HepG2 (cell line): ENCODE measurements around the gene MEAF6. TPM values are rescaled to one million over a fixed set of nuclear protein-coding genes. Genes with fewer than 3 reads are reported as not detected.

Source experiments
- ARHGAP35 ChIP-seq: sonication (generic); formaldehyde crosslinking; IDR thresholded peaks from 2 replicates; pipeline ENCODE4 v1.9.0; 2022; ENCODE audit warnings: mild to moderate bottlenecking, inconsistent platforms, moderate library complexity, missing genetic modification reagents, borderline replicate concordance
- ATF7-NPFF ChIP-seq: sonication (generic); formaldehyde crosslinking; IDR thresholded peaks from 2 replicates; pipeline ENCODE4 v1.8.1; 2023; ENCODE audit warnings: mild to moderate bottlenecking, low read depth, missing genetic modification reagents, moderate library complexity
- GATAD1 ChIP-seq: IDR thresholded peaks from 2 replicates; pipeline ENCODE4 v1.6.1; 2016; ENCODE audit warnings: missing genetic modification reagents, missing compliant biosample characterization
- ISL2 ChIP-seq: sonication (generic); formaldehyde crosslinking; IDR thresholded peaks from 2 replicates; pipeline ENCODE4 v1.5.0; 2020; ENCODE audit warnings: missing genetic modification reagents
- MED13 ChIP-seq: sonication (generic); formaldehyde crosslinking; IDR thresholded peaks from 2 replicates; pipeline ENCODE4 v1.5.0; 2020; ENCODE audit warnings: missing genetic modification reagents
- MIER2 ChIP-seq: IDR thresholded peaks from 2 replicates; pipeline ENCODE4 v1.6.1; 2016; ENCODE audit warnings: missing biosample characterization, missing genetic modification reagents
- POLR2G ChIP-seq: fragments of 200-400 bp; formaldehyde crosslinking; IDR thresholded peaks from 2 replicates; pipeline ENCODE4 v1.6.1; 2018; ENCODE audit warnings: mild to moderate bottlenecking, low read depth, low read length, moderate library complexity
- RBM22 ChIP-seq: fragments of 200-400 bp; formaldehyde crosslinking; optimal IDR thresholded peaks from 2 replicates; pipeline ENCODE3; 2017; ENCODE audit warnings: mild to moderate bottlenecking, low read length, moderate library complexity
- SP1 ChIP-seq, 2 experiments: fragments of 450-650 bp in 1 of 2; sonication (generic) in 1 of 2; formaldehyde crosslinking in 1 of 2; IDR thresholded peaks; 2 replicates each; pipeline versions ENCODE4 v1.4.0 to v1.6.1; 2016 to 2020; ENCODE audit warnings: missing genetic modification reagents in 1 of 2
- ZFYVE20 ChIP-seq: sonication (generic); formaldehyde crosslinking; IDR thresholded peaks from 2 replicates; pipeline ENCODE4 v1.8.0; 2023; ENCODE audit warnings: low read depth, mild to moderate bottlenecking, moderate library complexity, missing genetic modification reagents, borderline replicate concordance
- ZNF12 ChIP-seq: sonication (generic); formaldehyde crosslinking; IDR thresholded peaks from 2 replicates; pipeline ENCODE4 v1.5.0; 2020; ENCODE audit warnings: missing genetic modification reagents
- ZNF354B ChIP-seq: sonication (generic); formaldehyde crosslinking; IDR thresholded peaks from 2 replicates; pipeline ENCODE4 v1.8.0; 2022; ENCODE audit warnings: mild to moderate bottlenecking, missing genetic modification reagents
- ZNF800 ChIP-seq: sonication (generic); formaldehyde crosslinking; IDR thresholded peaks from 2 replicates; pipeline ENCODE4 v1.4.0; 2020; ENCODE audit warnings: missing genetic modification reagents
- polyA plus RNA-seq, 8 experiments: library from polyadenylated mRNA; depleted of rRNA in 3 of 8; stranded (reverse) in 7 of 8; unstranded in 1 of 8; fragments of >200 nt; fragmentation: Illumina TruSeq in 4 of 8; extraction: Trizol in 4 of 8; gene quantifications; 2 replicates each; pipeline versions ENCODE4 v1.2.1 to v1.2.3, GENCODE V29; 2011 to 2016; ENCODE audit warnings: low read depth in 4 of 8, missing spikeins in 1 of 8, mixed read lengths in 1 of 8; ENCODE audit not compliant: insufficient read depth in 1 of 8
- total RNA-seq, 5 experiments: library from RNA; depleted of rRNA; stranded (reverse); fragments of >200 nt; fragmentation: Illumina TruSeq; extraction: Trizol; gene quantifications; 2 replicates each; pipeline ENCODE4 v1.2.3, GENCODE V29; 2016; ENCODE audit warnings: low read depth in 1 of 5
- TF ChIP-seq, protein P1 (sequence below): sonication (generic); formaldehyde crosslinking; IDR thresholded peaks from 2 replicates; pipeline ENCODE4 v1.4.0; 2020; ENCODE audit warnings: missing genetic modification reagents
- TF ChIP-seq, protein P2 (sequence below): sonication (generic); formaldehyde crosslinking; IDR thresholded peaks from 2 replicates; pipeline ENCODE4 v1.4.0; 2020; ENCODE audit warnings: low read depth, mild to moderate bottlenecking, missing genetic modification reagents
- TF ChIP-seq, protein P3 (sequence below): sonication (generic); formaldehyde crosslinking; conservative IDR thresholded peaks from 2 replicates; pipeline ENCODE4 v1.4.0; 2020; ENCODE audit warnings: mild to moderate bottlenecking, missing genetic modification reagents, moderate library complexity

MEAF6 gene
- total and polyA plus RNA-seq, 2 of the 13 experiments (the other 11 are each of a cell fraction or from before 2014, with no cell fraction given) = 29.5 to 45.6 TPM

- TF ChIP-seq, protein P1, sequence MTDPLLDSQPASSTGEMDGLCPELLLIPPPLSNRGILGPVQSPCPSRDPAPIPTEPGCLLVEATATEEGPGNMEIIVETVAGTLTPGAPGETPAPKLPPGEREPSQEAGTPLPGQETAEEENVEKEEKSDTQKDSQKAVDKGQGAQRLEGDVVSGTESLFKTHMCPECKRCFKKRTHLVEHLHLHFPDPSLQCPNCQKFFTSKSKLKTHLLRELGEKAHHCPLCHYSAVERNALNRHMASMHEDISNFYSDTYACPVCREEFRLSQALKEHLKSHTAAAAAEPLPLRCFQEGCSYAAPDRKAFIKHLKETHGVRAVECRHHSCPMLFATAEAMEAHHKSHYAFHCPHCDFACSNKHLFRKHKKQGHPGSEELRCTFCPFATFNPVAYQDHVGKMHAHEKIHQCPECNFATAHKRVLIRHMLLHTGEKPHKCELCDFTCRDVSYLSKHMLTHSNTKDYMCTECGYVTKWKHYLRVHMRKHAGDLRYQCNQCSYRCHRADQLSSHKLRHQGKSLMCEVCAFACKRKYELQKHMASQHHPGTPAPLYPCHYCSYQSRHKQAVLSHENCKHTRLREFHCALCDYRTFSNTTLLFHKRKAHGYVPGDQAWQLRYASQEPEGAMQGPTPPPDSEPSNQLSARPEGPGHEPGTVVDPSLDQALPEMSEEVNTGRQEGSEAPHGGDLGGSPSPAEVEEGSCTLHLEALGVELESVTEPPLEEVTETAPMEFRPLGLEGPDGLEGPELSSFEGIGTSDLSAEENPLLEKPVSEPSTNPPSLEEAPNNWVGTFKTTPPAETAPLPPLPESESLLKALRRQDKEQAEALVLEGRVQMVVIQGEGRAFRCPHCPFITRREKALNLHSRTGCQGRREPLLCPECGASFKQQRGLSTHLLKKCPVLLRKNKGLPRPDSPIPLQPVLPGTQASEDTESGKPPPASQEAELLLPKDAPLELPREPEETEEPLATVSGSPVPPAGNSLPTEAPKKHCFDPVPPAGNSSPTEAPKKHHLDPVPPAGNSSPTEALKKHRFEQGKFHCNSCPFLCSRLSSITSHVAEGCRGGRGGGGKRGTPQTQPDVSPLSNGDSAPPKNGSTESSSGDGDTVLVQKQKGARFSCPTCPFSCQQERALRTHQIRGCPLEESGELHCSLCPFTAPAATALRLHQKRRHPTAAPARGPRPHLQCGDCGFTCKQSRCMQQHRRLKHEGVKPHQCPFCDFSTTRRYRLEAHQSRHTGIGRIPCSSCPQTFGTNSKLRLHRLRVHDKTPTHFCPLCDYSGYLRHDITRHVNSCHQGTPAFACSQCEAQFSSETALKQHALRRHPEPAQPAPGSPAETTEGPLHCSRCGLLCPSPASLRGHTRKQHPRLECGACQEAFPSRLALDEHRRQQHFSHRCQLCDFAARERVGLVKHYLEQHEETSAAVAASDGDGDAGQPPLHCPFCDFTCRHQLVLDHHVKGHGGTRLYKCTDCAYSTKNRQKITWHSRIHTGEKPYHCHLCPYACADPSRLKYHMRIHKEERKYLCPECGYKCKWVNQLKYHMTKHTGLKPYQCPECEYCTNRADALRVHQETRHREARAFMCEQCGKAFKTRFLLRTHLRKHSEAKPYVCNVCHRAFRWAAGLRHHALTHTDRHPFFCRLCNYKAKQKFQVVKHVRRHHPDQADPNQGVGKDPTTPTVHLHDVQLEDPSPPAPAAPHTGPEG = no peak
- TF ChIP-seq SP1 (IDR thresholded peaks at IDR 0.05) (no peak), SP1 (CRISPR knock-in tag; IDR thresholded peaks at IDR 0.05) (0 out of 2 replicates have a peak, but pooled peaks have one; percentile 16), ARHGAP35 (CRISPR knock-in tag) (no peak), GATAD1 (CRISPR knock-in tag) (peak; percentile 83), RBM22 (no peak), POLR2G (peak; percentile 81), ZNF12 (CRISPR knock-in tag) (no peak), ZNF800 (CRISPR knock-in tag) (no peak), MIER2 (CRISPR knock-in tag) (peak; percentile 78), ATF7-NPFF (CRISPR knock-in tag) (peak; percentile 67; the same call in 1 of the 2 replicates), ZNF354B (CRISPR knock-in tag) (no peak), ISL2 (CRISPR knock-in tag) (0 out of 2 replicates have a peak, but pooled peaks have one; percentile 42), ZFYVE20 (CRISPR knock-in tag) (no peak), MED13 (peak; percentile 25; the same call in 1 of the 2 replicates)
- TF ChIP-seq, protein P2, sequence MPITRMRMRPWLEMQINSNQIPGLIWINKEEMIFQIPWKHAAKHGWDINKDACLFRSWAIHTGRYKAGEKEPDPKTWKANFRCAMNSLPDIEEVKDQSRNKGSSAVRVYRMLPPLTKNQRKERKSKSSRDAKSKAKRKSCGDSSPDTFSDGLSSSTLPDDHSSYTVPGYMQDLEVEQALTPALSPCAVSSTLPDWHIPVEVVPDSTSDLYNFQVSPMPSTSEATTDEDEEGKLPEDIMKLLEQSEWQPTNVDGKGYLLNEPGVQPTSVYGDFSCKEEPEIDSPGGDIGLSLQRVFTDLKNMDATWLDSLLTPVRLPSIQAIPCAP (CRISPR knock-in tag) = no peak
- TF ChIP-seq, protein P3, sequence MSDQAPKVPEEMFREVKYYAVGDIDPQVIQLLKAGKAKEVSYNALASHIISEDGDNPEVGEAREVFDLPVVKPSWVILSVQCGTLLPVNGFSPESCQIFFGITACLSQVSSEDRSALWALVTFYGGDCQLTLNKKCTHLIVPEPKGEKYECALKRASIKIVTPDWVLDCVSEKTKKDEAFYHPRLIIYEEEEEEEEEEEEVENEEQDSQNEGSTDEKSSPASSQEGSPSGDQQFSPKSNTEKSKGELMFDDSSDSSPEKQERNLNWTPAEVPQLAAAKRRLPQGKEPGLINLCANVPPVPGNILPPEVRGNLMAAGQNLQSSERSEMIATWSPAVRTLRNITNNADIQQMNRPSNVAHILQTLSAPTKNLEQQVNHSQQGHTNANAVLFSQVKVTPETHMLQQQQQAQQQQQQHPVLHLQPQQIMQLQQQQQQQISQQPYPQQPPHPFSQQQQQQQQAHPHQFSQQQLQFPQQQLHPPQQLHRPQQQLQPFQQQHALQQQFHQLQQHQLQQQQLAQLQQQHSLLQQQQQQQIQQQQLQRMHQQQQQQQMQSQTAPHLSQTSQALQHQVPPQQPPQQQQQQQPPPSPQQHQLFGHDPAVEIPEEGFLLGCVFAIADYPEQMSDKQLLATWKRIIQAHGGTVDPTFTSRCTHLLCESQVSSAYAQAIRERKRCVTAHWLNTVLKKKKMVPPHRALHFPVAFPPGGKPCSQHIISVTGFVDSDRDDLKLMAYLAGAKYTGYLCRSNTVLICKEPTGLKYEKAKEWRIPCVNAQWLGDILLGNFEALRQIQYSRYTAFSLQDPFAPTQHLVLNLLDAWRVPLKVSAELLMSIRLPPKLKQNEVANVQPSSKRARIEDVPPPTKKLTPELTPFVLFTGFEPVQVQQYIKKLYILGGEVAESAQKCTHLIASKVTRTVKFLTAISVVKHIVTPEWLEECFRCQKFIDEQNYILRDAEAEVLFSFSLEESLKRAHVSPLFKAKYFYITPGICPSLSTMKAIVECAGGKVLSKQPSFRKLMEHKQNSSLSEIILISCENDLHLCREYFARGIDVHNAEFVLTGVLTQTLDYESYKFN (CRISPR knock-in tag) = peak; percentile 91
Measured at GRCh38 chr1:37479255-37480124, 35.1 kb downstream of the MEAF6 start (continued).
